ENCODE measurements around the gene PCDHGB2.
A peak's percentile ranks its signal among the peaks of the same experiment; 100 is the strongest.
"Not testable (repeated sequence)": the region's sequence is repeated elsewhere in the genome, so short reads cannot be mapped to it uniquely, and the experiment has no call there.

Gene PCDHGB2

GRCh38 chr5:141340781-141341354 is 18.9 kb upstream of the PCDHGB2 start:
- DNase-seq; H3K27ac Mint-ChIP-seq; H3K4me3 Mint-ChIP-seq; H3K4me1 Mint-ChIP-seq (ENCODE audit: low read depth): not testable (repeated sequence)
- H3K9me3 Mint-ChIP-seq, result peaks cover 74% of the 10 kb centered on the region
- H3K27me3 Mint-ChIP-seq, result peaks cover 94% of the 10 kb centered on the region
- peaks cover 24% of the 10 kb centered on the region for H3K36me3 Mint-ChIP-seq (ENCODE audit: low read depth)

GRCh38 chr5:141342773-141343172 is 17.0 kb upstream of the PCDHGB2 start:
- peaks cover 4% of the 10 kb centered on the region for H3K4me1 Mint-ChIP-seq (ENCODE audit: low read depth)
- no peak overlapping the region for H3K4me3 Mint-ChIP-seq
- peaks cover 66% of the 10 kb centered on the region for H3K9me3 Mint-ChIP-seq
- peaks cover 24% of the 10 kb centered on the region for H3K36me3 Mint-ChIP-seq (ENCODE audit: low read depth)
- DNase-seq, result no peak
- H3K27ac Mint-ChIP-seq, result no peak overlapping the region
- peaks cover 94% of the 10 kb centered on the region for H3K27me3 Mint-ChIP-seq

GRCh38 chr5:141343242-141343952 is 16.4 kb upstream of the PCDHGB2 start, which contains the start of gene PCDHGA3:
TSS of gene PCDHGA3 (plus strand) at chr5:141343829. CDS start at chr5:141344034, 205 bp downstream.
- peaks cover 92% of the 10 kb centered on the region for H3K27me3 Mint-ChIP-seq

GRCh38 chr5:141343953-141344463 is 15.8 kb upstream of the PCDHGB2 start:
- peaks cover 92% of the 10 kb centered on the region for H3K27me3 Mint-ChIP-seq

More at GRCh38 chr5:141343242-141343952, 16.4 kb upstream of the PCDHGB2 start, which contains the start of gene PCDHGA3:
- no peak within 1 kb of the TSS for H3K27ac Mint-ChIP-seq
- no peak for DNase-seq
- H3K4me3 Mint-ChIP-seq, result peak within 1 kb of the TSS; percentile 48
- H3K9me3 Mint-ChIP-seq, result peaks cover 63% of the 10 kb centered on the region
- peaks cover 23% of the 10 kb centered on the region for H3K36me3 Mint-ChIP-seq (ENCODE audit: low read depth)
- peaks cover 4% of the 10 kb centered on the region for H3K4me1 Mint-ChIP-seq (ENCODE audit: low read depth)

GRCh38 chr5:141345327-141345726 is 14.5 kb upstream of the PCDHGB2 start:
- Mint-ChIP-seq H3K27ac (no peak overlapping the region), H3K27me3 (peaks cover 89% of the 10 kb centered on the region), H3K9me3 (peaks cover 58% of the 10 kb centered on the region), H3K36me3 (ENCODE audit: low read depth) (peaks cover 15% of the 10 kb centered on the region), H3K4me1 (ENCODE audit: low read depth) (peaks cover 4% of the 10 kb centered on the region), H3K4me3 (no peak overlapping the region)
- no peak for DNase-seq

More at GRCh38 chr5:141343953-141344463, 15.8 kb upstream of the PCDHGB2 start:
- Mint-ChIP-seq H3K27ac (no peak overlapping the region), H3K9me3 (peaks cover 63% of the 10 kb centered on the region), H3K4me3 (peak overlapping the region; percentile 48), H3K36me3 (ENCODE audit: low read depth) (peaks cover 20% of the 10 kb centered on the region), H3K4me1 (ENCODE audit: low read depth) (peaks cover 4% of the 10 kb centered on the region)
- no peak for DNase-seq

- peaks cover 14% of the 10 kb centered on the region for H3K36me3 Mint-ChIP-seq (ENCODE audit: low read depth)
- H3K4me1 Mint-ChIP-seq (ENCODE audit: low read depth); DNase-seq; H3K27ac Mint-ChIP-seq; H3K4me3 Mint-ChIP-seq: not testable (repeated sequence)
- H3K9me3 Mint-ChIP-seq, result peaks cover 62% of the 10 kb centered on the region
- peaks cover 91% of the 10 kb centered on the region for H3K27me3 Mint-ChIP-seq
These were observed 13.8 kb upstream of the PCDHGB2 start for GRCh38 chr5:141346017-141346416.

GRCh38 chr5:141349917-141350619 is 9.7 kb upstream of the PCDHGB2 start, which contains the start of gene PCDHGB1:
TSS of gene PCDHGB1 (plus strand) at chr5:141350099. CDS start at chr5:141350261, 162 bp downstream.
- peaks cover 38% of the 10 kb centered on the region for H3K9me3 Mint-ChIP-seq
- H3K27me3 Mint-ChIP-seq, result peaks cover 89% of the 10 kb centered on the region
- no peak for DNase-seq
- no peaks in the 10 kb centered on the region for H3K4me1 Mint-ChIP-seq (ENCODE audit: low read depth)
- peaks cover 8% of the 10 kb centered on the region for H3K36me3 Mint-ChIP-seq (ENCODE audit: low read depth)
- peak within 1 kb of the TSS; percentile 47 for H3K4me3 Mint-ChIP-seq
- H3K27ac Mint-ChIP-seq, result no peak within 1 kb of the TSS

GRCh38 chr5:141351591-141351990 is 8.2 kb upstream of the PCDHGB2 start:
- DNase-seq, result no peak
- Mint-ChIP-seq H3K9me3 (peaks cover 46% of the 10 kb centered on the region), H3K4me3 (no peak overlapping the region), H3K4me1 (ENCODE audit: low read depth) (no peaks in the 10 kb centered on the region), H3K27me3 (peaks cover 92% of the 10 kb centered on the region), H3K27ac (no peak overlapping the region), H3K36me3 (ENCODE audit: low read depth) (peaks cover 7% of the 10 kb centered on the region)

GRCh38 chr5:141354900-141355469 is 4.8 kb upstream of the PCDHGB2 start, which contains the start of gene PCDHGA4:
TSS of gene PCDHGA4 (plus strand) at chr5:141355021. CDS start at chr5:141355108, 87 bp downstream.
- H3K4me1 Mint-ChIP-seq (ENCODE audit: low read depth), result peaks cover 2% of the 10 kb centered on the region
- H3K27ac Mint-ChIP-seq, result no peak within 1 kb of the TSS
- peaks cover 7% of the 10 kb centered on the region for H3K36me3 Mint-ChIP-seq (ENCODE audit: low read depth)
- peaks cover 93% of the 10 kb centered on the region for H3K27me3 Mint-ChIP-seq
- H3K9me3 Mint-ChIP-seq, result peaks cover 40% of the 10 kb centered on the region
- H3K4me3 Mint-ChIP-seq, result no peak within 1 kb of the TSS
- DNase-seq, result no peak

GRCh38 chr5:141355641-141356040 is 4.2 kb upstream of the PCDHGB2 start:
- H3K4me1 Mint-ChIP-seq (ENCODE audit: low read depth), result peaks cover 2% of the 10 kb centered on the region
- no peak overlapping the region for H3K4me3 Mint-ChIP-seq
- peaks cover 93% of the 10 kb centered on the region for H3K27me3 Mint-ChIP-seq
- peaks cover 10% of the 10 kb centered on the region for H3K36me3 Mint-ChIP-seq (ENCODE audit: low read depth)
- no peak for DNase-seq
- H3K27ac Mint-ChIP-seq, result no peak overlapping the region
- H3K9me3 Mint-ChIP-seq, result peaks cover 36% of the 10 kb centered on the region

- peaks cover 2% of the 10 kb centered on the region for H3K4me1 Mint-ChIP-seq (ENCODE audit: low read depth)
- H3K9me3 Mint-ChIP-seq, result peaks cover 37% of the 10 kb centered on the region
- H3K36me3 Mint-ChIP-seq (ENCODE audit: low read depth), result peaks cover 14% of the 10 kb centered on the region
- H3K27me3 Mint-ChIP-seq, result peaks cover 93% of the 10 kb centered on the region
- DNase-seq, result no peak
- H3K27ac Mint-ChIP-seq, result no peak overlapping the region
- H3K4me3 Mint-ChIP-seq, result no peak overlapping the region
These were observed 3.7 kb upstream of the PCDHGB2 start for GRCh38 chr5:141356133-141356532.

GRCh38 chr5:141356950-141357349 is 2.8 kb upstream of the PCDHGB2 start:
- Mint-ChIP-seq H3K4me3 (no peak overlapping the region), H3K27ac (no peak overlapping the region), H3K4me1 (ENCODE audit: low read depth) (peaks cover 2% of the 10 kb centered on the region), H3K27me3 (peaks cover 91% of the 10 kb centered on the region), H3K36me3 (ENCODE audit: low read depth) (peaks cover 17% of the 10 kb centered on the region), H3K9me3 (peaks cover 41% of the 10 kb centered on the region)
- no peak for DNase-seq

- Mint-ChIP-seq H3K4me3 (no peak overlapping the region), H3K36me3 (ENCODE audit: low read depth) (peaks cover 31% of the 10 kb centered on the region), H3K27me3 (peaks cover 93% of the 10 kb centered on the region), H3K4me1 (ENCODE audit: low read depth) (peaks cover 2% of the 10 kb centered on the region), H3K27ac (no peak overlapping the region), H3K9me3 (peaks cover 61% of the 10 kb centered on the region)
- DNase-seq, result no peak
These were observed 891 bp downstream of the PCDHGB2 start for GRCh38 chr5:141360685-141361084.

GRCh38 chr5:141362719-141363118 is 2.9 kb downstream of the PCDHGB2 start:
- no peak for DNase-seq
- Mint-ChIP-seq H3K9me3 (peaks cover 56% of the 10 kb centered on the region), H3K36me3 (ENCODE audit: low read depth) (peaks cover 31% of the 10 kb centered on the region), H3K4me3 (no peak overlapping the region), H3K4me1 (ENCODE audit: low read depth) (peaks cover 2% of the 10 kb centered on the region), H3K27me3 (peaks cover 89% of the 10 kb centered on the region), H3K27ac (no peak overlapping the region)

Data from activated T-cell treated with anti-CD3 and anti-CD28 coated beads, Interleukin-2, amount 50 U/mL, for 24 hours (primary cell).